Fibroblast of mammary gland (primary cell): ENCODE data around the gene DCUN1D2.

ENCODE experiments used
- DNase-seq: peaks from one replicate; pipeline ENCODE4 v3.0.0-alpha.2; 2010; ENCODE audit warnings: low read depth
- H3K4me3 ChIP-seq: 2 replicates; pipeline ENCODE4 v1.5.1; 2011; ENCODE audit warnings: low read depth, mild to moderate bottlenecking, low read length, moderate library complexity; ENCODE audit not compliant: control insufficient read depth
- CTCF ChIP-seq: conservative IDR thresholded peaks from 2 replicates; pipeline ENCODE4 v1.5.1; 2011; ENCODE audit warnings: low read depth, low read length, inconsistent platforms; ENCODE audit not compliant: control insufficient read depth, insufficient read depth

Gene DCUN1D2

DNA sequence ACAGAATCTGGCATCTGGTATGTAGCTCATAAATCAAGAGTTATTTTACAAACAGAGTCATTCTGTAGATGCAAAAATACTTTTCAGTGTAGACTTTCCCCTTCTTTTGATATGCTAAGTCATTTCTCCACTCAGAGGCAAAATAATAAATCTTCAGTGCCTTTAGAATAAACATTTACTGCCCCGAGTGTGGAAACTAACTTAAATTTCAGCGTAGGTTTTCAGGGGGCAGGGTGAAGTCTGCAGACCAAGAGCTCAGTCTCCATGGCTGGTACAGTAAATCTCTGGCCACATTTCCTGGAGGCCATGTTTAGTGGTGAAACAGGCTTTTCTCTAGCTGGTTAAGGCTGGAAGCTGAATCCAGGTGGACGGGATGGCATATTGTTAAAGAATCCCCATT, 24.1 kb downstream of the DCUN1D2 start:
- DNase-seq, result no peak
- H3K4me3 ChIP-seq, result no peak overlapping the region
- TF ChIP-seq CTCF, result no peak

DNA sequence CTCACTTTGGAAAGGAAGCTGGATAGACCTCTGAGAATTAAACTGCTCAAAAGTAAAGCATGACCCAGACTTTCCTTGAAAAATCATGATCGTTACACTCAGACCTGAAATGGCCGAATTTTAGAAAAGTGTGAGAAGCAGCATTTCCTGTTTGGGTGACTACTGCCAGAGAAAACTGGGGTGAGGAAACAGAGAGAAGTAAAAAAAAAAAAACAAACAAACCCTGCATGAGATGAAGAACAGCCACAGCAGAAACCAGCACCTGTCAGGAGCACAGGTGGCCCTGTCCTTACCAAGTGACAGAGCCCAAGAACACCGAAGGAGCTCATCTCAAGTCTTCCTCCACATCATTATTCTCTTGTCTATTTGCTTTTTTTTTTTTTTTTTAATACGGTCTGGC, 25.2 kb downstream of the DCUN1D2 start:
- no peak for TF ChIP-seq CTCF
- no peak overlapping the region for H3K4me3 ChIP-seq
- no peak for DNase-seq

DNA sequence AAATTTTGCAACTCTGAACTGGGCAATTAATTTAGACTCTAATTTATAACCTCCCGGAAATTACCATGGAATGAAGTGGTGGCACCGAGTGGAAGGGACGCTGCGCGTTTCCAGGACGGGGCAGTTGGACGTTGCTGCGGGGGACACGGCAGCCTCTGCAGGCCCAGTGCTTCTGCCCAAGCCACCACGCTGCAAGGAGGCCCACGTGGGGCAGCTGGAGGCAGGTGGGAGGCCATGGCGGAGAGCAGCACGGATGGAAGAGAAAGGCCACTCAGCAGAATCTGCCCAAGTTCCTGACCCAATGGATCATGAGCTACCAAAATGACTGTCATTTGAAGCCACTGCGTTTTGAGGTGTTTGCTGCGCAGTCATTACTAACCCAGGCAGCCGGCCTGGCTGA, 26.0 kb downstream of the DCUN1D2 start:
- no peak overlapping the region for H3K4me3 ChIP-seq
- DNase-seq, result no peak
- TF ChIP-seq CTCF, result no peak

DNA sequence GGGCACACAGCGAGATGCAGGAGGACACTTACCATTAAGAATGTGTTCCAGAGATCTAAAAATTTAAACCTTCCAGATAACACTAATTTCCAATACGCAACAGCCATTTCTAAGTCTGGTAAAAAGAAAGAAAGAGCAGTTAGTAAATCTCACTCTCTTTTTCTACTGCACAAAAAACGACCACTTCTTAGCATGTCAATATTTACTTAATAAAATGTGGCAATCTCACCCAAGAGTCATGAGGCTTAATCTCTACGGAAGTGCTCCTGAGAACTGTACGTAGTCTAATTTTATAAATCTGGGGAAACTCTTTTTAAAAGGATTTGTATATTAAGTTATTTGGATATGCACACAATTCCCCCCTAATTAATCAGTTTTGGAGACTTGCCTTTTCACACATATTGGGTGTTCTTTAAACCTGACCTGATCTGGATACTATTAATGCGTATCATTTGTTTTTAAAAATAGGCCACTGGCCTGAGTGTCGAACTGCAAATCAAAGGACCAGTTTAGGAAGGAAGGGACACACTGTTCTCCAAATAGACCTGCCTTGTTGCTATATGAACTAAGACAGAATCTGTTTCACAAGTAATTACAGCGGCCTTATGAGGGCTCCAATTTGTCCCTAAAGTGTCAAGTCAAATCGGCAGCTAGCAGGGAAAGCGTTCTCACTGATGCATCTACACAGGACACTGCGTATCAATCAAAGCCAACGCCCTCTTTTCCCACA, 29.3 kb downstream of the DCUN1D2 start:
- H3K4me3 ChIP-seq, result no peak overlapping the region
- TF ChIP-seq CTCF, result no peak
- DNase-seq, result no peak

- DNase-seq, result no peak
- no peak overlapping the region for H3K4me3 ChIP-seq
- TF ChIP-seq CTCF, result no peak
Measured at GRCh38 chr13:113460599-113460998, 29.9 kb downstream of the DCUN1D2 start.

DNA sequence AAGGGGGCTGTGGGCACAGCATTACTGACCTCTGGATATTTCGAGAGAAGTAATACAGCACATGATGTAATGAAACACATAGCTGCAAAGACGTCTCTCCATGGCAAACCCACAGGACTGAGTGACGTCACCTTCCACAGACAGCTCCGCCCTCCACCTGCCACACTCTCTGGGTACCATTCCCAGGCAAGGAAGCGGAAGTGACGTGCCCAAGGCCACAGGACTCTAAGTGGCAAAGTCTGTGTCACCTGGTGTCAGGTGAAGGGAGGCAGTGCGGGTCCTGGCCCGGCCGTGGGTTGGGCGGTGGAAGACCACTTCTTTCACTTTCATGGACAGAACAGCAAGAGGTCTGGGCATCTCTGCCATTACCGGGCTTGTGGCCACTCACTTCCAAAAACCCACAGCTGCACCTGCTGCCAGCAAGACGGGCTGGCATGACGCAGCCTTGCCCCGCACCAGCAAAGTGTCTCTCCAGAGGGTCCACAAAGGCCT, 30.4 kb downstream of the DCUN1D2 start:
- no peak for TF ChIP-seq CTCF
- no peak for DNase-seq
- H3K4me3 ChIP-seq, result no peak overlapping the region
